ENCODE measurements around the gene HORMAD2. TPM values are rescaled to one million over a fixed set of nuclear protein-coding genes. Genes with fewer than 3 reads are reported as not detected.

The HORMAD2 gene
- total and polyA plus RNA-seq, 4 donors, result 0.11 to 0.86 (median 0.37) TPM

DNA sequence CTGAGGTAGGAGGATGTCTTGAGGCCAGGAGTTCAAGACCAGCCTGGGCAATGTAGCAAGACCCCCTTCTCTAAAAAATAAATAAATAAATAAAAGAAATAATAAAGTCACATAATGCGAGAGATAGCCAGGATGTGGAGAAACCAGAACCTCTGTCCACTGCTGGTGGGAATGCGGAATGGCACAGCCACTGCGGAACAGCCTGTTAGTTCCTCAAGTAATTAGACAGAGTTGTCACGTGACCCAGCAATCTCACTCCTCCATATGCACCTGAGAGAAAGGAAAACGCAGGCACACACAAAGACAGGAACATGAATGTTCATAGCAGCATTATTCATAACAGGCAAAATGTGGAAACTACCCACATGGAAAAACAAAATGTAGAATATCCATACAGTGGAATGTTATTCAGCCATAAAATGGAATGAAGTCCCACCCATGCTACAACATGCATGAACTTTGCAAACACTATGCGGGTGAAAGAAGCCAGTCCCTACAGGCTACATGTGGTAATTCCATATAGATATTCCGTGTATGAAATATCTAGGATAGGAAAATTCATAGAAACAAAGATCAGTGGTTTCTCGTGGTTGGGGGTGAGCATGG is 138.9 kb downstream of the HORMAD2 start:
- H3K4me1 ChIP-seq (ENCODE audit: control insufficient read depth, insufficient read depth, low read length), result peaks cover 26% of the 10 kb centered on the region
- DNase-seq (ENCODE audit: low read depth in 4 of 6, low spot score in 6 of 6), result no peak
- H3K9me3 ChIP-seq (ENCODE audit: control insufficient read depth, insufficient read depth, low read length), result no peaks in the 10 kb centered on the region
- no peak overlapping the region for H3K27ac ChIP-seq (ENCODE audit: low read depth, low read length)
- no peak overlapping the region for H3K4me3 ChIP-seq (ENCODE audit: low read depth, low read length)
- no peaks in the 10 kb centered on the region for H3K27me3 ChIP-seq (ENCODE audit: control insufficient read depth, insufficient read depth, low read length)
- no CpG with 5 or more reads among the region's 8 CpGs for WGBS (ENCODE audit: insufficient coverage)
- no peaks in the 10 kb centered on the region for H3K36me3 ChIP-seq (ENCODE audit: control insufficient read depth, insufficient read depth, low read length)

DNA sequence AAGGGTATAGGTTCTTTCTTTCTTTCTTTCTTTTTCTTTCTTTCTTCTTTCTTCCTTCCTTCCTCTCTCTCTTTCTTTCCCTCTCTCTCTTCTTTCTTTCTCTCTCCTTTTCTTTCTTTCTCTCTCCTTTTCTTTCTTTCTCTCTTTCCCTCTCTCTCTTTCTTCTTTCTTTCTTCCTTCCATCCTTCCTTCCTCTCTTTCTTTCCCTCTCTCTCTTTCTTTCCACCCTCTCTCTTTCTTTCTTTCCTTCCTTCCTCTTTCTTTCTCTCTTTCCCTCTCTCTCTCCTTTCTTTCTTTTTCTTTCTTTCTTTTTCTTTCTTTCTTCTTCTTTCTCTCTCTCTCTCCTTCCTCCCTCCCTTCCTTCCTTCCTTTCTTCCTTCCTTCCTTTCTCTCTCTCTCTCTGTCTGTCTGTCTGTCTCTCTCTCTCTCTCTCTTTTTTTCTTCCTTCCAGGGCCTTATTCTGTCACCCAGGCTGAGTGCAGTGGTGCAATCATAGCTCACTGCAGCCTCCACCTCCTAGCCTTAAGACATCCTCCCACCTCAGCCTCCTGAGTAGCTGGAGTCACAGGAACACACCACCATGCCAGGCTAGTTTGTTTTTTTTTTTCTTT is 139.5 kb downstream of the HORMAD2 start:
- Histone ChIP-seq H3K4me1 (ENCODE audit: control insufficient read depth, insufficient read depth, low read length) (peaks cover 20% of the 10 kb centered on the region), H3K9me3 (ENCODE audit: control insufficient read depth, insufficient read depth, low read length) (no peaks in the 10 kb centered on the region), H3K27ac (ENCODE audit: low read depth, low read length) (no peak overlapping the region), H3K36me3 (ENCODE audit: control insufficient read depth, insufficient read depth, low read length) (no peaks in the 10 kb centered on the region), H3K27me3 (ENCODE audit: control insufficient read depth, insufficient read depth, low read length) (no peaks in the 10 kb centered on the region), H3K4me3 (ENCODE audit: low read depth, low read length) (no peak overlapping the region)
- DNase-seq (ENCODE audit: low read depth in 4 of 6, low spot score in 6 of 6), result no peak

DNA sequence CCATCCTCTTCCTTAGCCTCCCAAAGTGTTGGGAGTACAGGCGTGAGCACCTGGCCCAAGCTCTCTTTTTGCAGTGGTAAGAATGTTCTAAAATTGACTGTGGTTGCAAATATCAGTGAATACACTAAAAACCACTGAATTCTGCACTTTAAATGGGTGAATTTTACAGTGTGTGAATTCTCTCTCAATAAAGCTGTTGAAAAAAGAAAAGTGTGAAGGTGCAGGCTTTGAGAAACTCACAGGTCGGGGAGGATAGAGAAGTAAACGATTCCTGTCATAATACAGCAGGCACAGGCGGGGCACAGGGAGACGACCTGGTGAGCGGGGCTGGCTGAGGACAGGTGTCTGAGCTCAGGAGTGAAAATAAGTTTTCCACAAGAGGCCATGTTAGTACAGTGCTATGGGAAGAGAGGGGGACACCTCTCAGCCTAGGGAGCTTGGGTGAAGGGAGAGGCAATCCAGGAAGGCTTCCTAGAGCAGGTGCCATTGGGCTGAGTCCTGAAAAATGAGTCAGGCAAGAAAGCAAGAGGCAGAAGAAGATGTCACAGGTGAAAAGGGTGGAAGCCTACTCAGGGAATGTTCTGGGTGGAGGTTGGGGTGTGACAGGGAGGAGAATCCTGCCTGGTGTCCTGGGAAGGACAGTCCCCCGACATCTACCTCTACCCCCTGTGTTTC is 140.2 kb downstream of the HORMAD2 start:
- Histone ChIP-seq H3K27me3 (ENCODE audit: control insufficient read depth, insufficient read depth, low read length) (no peaks in the 10 kb centered on the region), H3K9me3 (ENCODE audit: control insufficient read depth, insufficient read depth, low read length) (no peaks in the 10 kb centered on the region), H3K27ac (ENCODE audit: low read depth, low read length) (no peak overlapping the region), H3K4me1 (ENCODE audit: control insufficient read depth, insufficient read depth, low read length) (peaks cover 18% of the 10 kb centered on the region), H3K4me3 (ENCODE audit: low read depth, low read length) (no peak overlapping the region), H3K36me3 (ENCODE audit: control insufficient read depth, insufficient read depth, low read length) (no peaks in the 10 kb centered on the region)
- no peak for DNase-seq (ENCODE audit: low read depth in 4 of 6, low spot score in 6 of 6)
- 85% methylated on average over 5 of the region's 7 CpGs for whole genome bisulfite sequencing (ENCODE audit: insufficient coverage)

DNA sequence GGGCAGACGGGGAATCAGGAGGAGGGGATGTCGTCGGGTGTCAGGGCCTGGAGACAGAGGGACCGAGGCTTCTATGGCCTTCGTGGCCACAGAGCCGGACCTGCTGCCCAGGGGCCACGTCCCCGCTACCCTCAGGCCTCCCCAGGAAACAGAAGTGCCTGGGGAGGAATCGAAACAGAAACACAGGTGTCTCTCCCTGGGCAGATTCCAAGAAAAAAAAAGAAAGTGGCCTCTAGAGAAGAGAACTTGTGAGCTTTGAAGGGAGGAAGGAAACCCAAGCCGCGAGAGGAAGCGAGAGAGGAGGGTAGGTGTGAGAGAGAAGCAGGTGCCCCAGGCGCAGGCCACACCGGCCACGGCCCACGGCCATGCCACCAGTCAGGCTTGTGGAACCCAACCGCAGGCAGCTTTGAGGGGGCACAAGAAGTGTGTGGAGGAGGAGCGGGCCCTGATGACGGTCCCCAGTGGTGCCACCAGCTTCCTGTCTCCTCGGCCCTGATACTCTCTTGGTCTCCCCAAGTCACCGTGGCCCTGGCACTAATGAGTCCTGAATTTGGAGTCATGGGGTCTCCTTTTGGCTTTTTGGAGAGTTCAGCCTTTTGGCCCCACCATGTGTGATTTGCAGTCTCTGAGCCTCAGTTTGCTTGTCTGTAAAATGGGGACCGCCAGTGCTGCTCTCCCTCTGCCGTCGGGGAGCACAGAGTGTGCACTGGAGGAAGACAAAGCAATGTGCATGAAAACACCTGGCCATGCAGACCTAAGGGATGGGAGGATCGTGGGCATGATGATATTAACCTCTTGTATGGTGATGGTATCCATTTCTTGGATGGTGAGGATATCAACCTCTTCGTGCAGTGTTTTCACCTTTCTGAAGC is 141.1 kb downstream of the HORMAD2 start:
- H3K36me3 ChIP-seq (ENCODE audit: control insufficient read depth, insufficient read depth, low read length), result no peaks in the 10 kb centered on the region
- no peaks in the 10 kb centered on the region for H3K9me3 ChIP-seq (ENCODE audit: control insufficient read depth, insufficient read depth, low read length)
- no peak overlapping the region for H3K4me3 ChIP-seq (ENCODE audit: low read depth, low read length)
- no peak overlapping the region for H3K27ac ChIP-seq (ENCODE audit: low read depth, low read length)
- 79% methylated on average over 25 of the region's 26 CpGs for WGBS (ENCODE audit: insufficient coverage)
- DNase-seq (ENCODE audit: low read depth in 4 of 6, low spot score in 6 of 6), result no peak
- no peaks in the 10 kb centered on the region for H3K27me3 ChIP-seq (ENCODE audit: control insufficient read depth, insufficient read depth, low read length)
- H3K4me1 ChIP-seq (ENCODE audit: control insufficient read depth, insufficient read depth, low read length), result peaks cover 18% of the 10 kb centered on the region

DNA sequence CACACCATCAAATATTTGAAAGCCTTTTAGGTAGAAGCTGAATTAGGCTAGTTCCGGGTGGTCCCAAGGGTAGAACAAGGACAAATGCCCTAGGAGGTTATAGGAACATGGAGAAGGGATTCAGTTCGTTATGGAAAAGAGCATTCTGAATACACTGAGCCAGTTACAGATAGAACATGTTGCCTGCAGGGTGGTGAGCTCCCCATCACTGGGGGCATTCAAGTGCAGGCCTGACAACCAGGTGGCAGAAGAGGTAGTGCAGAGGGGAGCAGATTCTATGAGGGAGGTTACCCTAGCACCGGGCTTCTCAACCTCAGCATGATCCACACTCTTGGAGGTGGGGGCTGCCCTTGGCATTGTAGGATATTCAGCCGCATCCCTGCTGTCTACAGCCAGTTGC is 142.1 kb downstream of the HORMAD2 start:
- 74% methylated on average over 2 of the region's 4 CpGs for WGBS (ENCODE audit: insufficient coverage)
- H3K36me3 ChIP-seq (ENCODE audit: control insufficient read depth, insufficient read depth, low read length), result no peaks in the 10 kb centered on the region
- no peak for DNase-seq (ENCODE audit: low read depth in 4 of 6, low spot score in 6 of 6)

DNA sequence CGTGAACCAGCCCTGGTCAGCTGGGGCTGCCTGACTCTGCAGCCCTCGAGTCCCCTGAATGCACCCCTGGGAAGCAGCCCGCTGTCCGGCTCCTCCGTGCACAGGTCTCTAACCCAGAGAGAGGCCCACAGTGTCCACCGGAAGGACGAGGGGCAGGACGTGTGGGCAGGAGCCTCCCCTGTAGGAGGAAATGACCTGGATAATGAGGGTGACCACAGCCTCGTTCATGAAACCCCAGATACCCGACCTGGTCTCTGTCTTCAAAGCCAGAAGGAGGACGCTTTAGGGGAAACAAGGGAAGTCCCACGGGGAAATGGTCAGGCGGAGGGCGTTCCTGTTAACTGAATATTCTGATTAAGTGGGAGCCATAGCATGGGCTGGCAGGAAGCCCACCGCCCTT is 143.0 kb downstream of the HORMAD2 start:
- Histone ChIP-seq H3K27ac (ENCODE audit: low read depth, low read length) (no peak overlapping the region), H3K9me3 (ENCODE audit: control insufficient read depth, insufficient read depth, low read length) (no peaks in the 10 kb centered on the region), H3K36me3 (ENCODE audit: control insufficient read depth, insufficient read depth, low read length) (no peaks in the 10 kb centered on the region), H3K4me1 (ENCODE audit: control insufficient read depth, insufficient read depth, low read length) (peaks cover 5% of the 10 kb centered on the region), H3K27me3 (ENCODE audit: control insufficient read depth, insufficient read depth, low read length) (no peaks in the 10 kb centered on the region), H3K4me3 (ENCODE audit: low read depth, low read length) (no peak overlapping the region)
- WGBS (ENCODE audit: insufficient coverage), result 54% methylated on average over 14 of the region's 15 CpGs
- DNase-seq (ENCODE audit: low read depth in 4 of 6, low spot score in 6 of 6), result no peak

More for the DNA sequence above, 142.1 kb downstream of the HORMAD2 start:
- peaks cover 15% of the 10 kb centered on the region for H3K4me1 ChIP-seq (ENCODE audit: control insufficient read depth, insufficient read depth, low read length)
- H3K9me3 ChIP-seq (ENCODE audit: control insufficient read depth, insufficient read depth, low read length), result no peaks in the 10 kb centered on the region
- no peak overlapping the region for H3K27ac ChIP-seq (ENCODE audit: low read depth, low read length)
- H3K27me3 ChIP-seq (ENCODE audit: control insufficient read depth, insufficient read depth, low read length), result no peaks in the 10 kb centered on the region
- no peak overlapping the region for H3K4me3 ChIP-seq (ENCODE audit: low read depth, low read length)

DNA sequence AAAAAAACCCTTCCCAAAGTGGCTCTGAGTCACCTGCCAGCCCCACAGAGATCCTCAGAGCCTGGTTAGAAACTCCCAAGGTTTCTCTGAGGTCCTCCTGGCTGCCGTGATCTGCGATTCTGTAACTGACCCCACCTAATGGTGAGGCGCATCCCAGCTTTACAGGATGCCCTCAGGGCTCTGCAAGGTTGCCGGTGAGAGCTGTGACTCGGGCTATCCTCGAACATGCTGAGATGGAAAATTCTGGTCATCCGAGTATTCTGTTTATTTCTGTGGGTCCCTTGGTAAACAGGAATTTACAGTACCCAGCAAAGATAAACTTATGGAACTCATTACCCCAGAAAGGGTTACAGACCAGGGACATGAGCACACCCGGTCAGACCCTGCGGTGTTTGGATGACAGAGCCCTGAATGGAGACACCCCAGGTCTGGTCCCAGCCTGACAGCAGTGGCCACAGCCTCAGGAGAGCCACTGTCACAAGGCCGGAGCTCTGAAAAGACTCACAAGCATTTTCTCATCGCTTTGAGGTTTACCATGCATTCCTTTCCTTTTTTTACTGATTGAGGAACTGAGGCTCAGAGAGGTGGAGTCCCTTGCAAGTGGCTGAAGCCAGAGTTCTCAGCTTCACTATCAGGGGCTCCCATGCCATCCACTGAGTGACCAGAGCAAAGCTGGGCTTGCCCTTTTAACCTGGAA is 144.0 kb downstream of the HORMAD2 start:
- Histone ChIP-seq H3K36me3 (ENCODE audit: control insufficient read depth, insufficient read depth, low read length) (no peaks in the 10 kb centered on the region), H3K4me1 (ENCODE audit: control insufficient read depth, insufficient read depth, low read length) (peaks cover 10% of the 10 kb centered on the region), H3K27me3 (ENCODE audit: control insufficient read depth, insufficient read depth, low read length) (no peaks in the 10 kb centered on the region), H3K9me3 (ENCODE audit: control insufficient read depth, insufficient read depth, low read length) (no peaks in the 10 kb centered on the region), H3K27ac (ENCODE audit: low read depth, low read length) (no peak overlapping the region), H3K4me3 (ENCODE audit: low read depth, low read length) (no peak overlapping the region)
- WGBS (ENCODE audit: insufficient coverage), result 46% methylated on average over 10 of the region's 11 CpGs
- no peak for DNase-seq (ENCODE audit: low read depth in 4 of 6, low spot score in 6 of 6)

DNA sequence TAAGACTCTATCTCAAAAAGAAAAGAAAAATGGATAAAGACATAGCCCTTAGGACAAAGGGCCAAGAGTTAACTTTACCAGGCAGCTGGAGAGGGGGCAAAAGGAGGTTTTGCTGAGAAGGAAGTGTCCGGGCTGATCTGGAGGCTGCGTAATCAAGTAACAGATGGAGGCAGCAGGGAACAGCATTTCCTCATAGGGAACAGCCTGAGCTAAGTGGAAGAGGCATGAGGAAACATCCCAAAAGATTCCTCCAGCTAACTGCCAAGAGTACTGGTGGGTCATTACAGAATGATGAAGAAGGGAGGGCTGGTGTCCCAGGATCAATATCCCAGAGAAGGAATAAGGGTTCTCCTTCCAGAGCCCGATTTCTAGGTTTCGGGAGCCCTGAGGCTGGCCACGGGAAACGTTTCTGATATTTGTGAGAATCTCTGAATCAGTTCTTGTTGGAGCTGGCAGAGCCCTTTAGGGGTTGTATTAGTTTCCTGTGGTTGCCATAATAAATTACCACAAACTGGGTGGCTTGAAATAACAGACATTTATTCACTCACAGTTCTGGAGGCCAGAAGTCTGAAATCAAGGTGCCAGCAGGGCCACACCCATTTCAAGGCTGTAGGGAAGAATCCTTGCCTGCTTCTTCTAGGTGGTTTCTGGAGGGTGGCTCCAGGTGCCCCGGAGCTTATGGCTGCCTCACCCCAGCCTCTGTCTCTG is 145.1 kb downstream of the HORMAD2 start:
- no peak overlapping the region for H3K4me3 ChIP-seq (ENCODE audit: low read depth, low read length)
- WGBS (ENCODE audit: insufficient coverage), result 97% methylated on average over 6 of the region's 7 CpGs
- DNase-seq (ENCODE audit: low read depth in 4 of 6, low spot score in 6 of 6), result no peak
- H3K9me3 ChIP-seq (ENCODE audit: control insufficient read depth, insufficient read depth, low read length), result no peaks in the 10 kb centered on the region
- peaks cover 10% of the 10 kb centered on the region for H3K4me1 ChIP-seq (ENCODE audit: control insufficient read depth, insufficient read depth, low read length)
- H3K27me3 ChIP-seq (ENCODE audit: control insufficient read depth, insufficient read depth, low read length), result no peaks in the 10 kb centered on the region
- no peaks in the 10 kb centered on the region for H3K36me3 ChIP-seq (ENCODE audit: control insufficient read depth, insufficient read depth, low read length)
- no peak overlapping the region for H3K27ac ChIP-seq (ENCODE audit: low read depth, low read length)
